ENCODE measurements around the gene CALM3.

The CALM3 gene

DNA sequence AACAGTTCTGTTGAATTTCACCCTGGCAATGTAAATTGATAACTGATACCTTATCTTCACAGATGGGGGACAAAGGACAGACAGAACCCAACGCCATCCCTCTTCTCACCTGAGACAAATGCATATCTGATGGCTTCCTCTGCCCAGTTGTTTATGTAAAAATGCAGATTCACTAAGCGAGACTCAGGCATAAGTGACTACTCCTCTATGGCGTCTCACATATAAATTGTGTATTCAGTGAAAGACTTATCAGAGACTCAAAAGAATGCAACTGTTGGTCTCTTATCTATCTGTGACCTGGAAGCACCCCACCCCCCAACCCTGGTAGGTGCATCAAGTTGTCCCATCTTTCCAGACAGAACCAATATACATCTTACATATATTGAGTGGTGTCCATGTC lies 13.3 kb upstream of the CALM3 start:
- TF ChIP-seq, protein P1, sequence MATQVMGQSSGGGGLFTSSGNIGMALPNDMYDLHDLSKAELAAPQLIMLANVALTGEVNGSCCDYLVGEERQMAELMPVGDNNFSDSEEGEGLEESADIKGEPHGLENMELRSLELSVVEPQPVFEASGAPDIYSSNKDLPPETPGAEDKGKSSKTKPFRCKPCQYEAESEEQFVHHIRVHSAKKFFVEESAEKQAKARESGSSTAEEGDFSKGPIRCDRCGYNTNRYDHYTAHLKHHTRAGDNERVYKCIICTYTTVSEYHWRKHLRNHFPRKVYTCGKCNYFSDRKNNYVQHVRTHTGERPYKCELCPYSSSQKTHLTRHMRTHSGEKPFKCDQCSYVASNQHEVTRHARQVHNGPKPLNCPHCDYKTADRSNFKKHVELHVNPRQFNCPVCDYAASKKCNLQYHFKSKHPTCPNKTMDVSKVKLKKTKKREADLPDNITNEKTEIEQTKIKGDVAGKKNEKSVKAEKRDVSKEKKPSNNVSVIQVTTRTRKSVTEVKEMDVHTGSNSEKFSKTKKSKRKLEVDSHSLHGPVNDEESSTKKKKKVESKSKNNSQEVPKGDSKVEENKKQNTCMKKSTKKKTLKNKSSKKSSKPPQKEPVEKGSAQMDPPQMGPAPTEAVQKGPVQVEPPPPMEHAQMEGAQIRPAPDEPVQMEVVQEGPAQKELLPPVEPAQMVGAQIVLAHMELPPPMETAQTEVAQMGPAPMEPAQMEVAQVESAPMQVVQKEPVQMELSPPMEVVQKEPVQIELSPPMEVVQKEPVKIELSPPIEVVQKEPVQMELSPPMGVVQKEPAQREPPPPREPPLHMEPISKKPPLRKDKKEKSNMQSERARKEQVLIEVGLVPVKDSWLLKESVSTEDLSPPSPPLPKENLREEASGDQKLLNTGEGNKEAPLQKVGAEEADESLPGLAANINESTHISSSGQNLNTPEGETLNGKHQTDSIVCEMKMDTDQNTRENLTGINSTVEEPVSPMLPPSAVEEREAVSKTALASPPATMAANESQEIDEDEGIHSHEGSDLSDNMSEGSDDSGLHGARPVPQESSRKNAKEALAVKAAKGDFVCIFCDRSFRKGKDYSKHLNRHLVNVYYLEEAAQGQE (IDR thresholded peaks at IDR 0.05; ENCODE audit: insufficient read depth in 1 of 2, low read depth in 2 of 2, low read length in 2 of 2), result no peak
- no peak for TF ChIP-seq FOXP2 (optimal IDR thresholded peaks at IDR 0.05; ENCODE audit: borderline replicate concordance, extremely low read depth, extremely low read length, insufficient read depth)
- no peak for TF ChIP-seq TAF1 (IDR thresholded peaks at IDR 0.05; ENCODE audit: borderline replicate concordance, insufficient read depth, low read length)
- TF ChIP-seq SIN3A (IDR thresholded peaks at IDR 0.05; ENCODE audit: borderline replicate concordance, insufficient read depth, low read length), result no peak
- TF ChIP-seq POLR2AphosphoS5 (IDR thresholded peaks at IDR 0.05; ENCODE audit: low read depth, low read length), result no peak

DNA sequence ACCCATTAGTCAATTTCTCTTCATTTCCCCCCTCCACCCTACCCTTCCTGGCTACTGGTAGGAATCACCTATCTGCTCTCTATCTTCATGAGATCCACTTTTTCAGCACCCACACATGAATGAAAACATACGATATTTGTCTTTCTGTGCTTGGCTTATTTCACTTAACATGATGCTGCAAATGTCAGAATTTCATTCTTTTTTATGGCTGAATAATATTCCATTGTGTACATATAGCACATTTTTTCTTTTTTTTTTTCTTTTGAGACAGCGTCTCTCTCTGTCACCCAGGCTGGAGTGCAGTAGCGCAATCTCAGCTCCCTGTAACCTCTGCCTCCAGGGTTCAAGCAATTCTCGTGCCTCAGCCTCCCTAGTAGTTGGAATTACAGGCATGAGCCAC lies 9.9 kb upstream of the CALM3 start:
- TF ChIP-seq POLR2AphosphoS5 (IDR thresholded peaks at IDR 0.05; ENCODE audit: low read depth, low read length) (no peak), TAF1 (IDR thresholded peaks at IDR 0.05; ENCODE audit: borderline replicate concordance, insufficient read depth, low read length) (no peak), FOXP2 (optimal IDR thresholded peaks at IDR 0.05; ENCODE audit: borderline replicate concordance, extremely low read depth, extremely low read length, insufficient read depth) (no peak), SIN3A (IDR thresholded peaks at IDR 0.05; ENCODE audit: borderline replicate concordance, insufficient read depth, low read length) (no peak)
- TF ChIP-seq, protein P1 (IDR thresholded peaks at IDR 0.05; ENCODE audit: insufficient read depth in 1 of 2, low read depth in 2 of 2, low read length in 2 of 2), result no peak

DNA sequence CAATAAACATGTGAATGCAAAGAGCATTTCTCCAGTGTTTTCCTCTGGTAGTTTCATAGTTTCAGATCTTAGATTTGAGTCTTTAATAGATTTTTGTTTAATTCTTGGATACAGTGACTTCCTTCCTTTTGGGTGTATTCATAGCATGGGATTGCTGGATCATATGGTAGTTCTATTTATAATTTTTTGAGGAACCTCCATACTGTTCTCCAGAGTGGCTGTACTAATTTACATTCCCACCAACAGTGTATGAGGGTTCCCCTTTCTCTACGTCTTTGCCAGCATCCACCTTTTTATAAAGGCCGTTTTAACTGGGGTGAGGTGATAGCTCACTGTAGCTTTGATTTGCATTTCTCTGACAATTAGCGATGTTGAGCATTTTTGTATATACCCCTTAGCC lies 9.3 kb upstream of the CALM3 start:
- TF ChIP-seq POLR2AphosphoS5 (IDR thresholded peaks at IDR 0.05; ENCODE audit: low read depth, low read length) (no peak), TAF1 (IDR thresholded peaks at IDR 0.05; ENCODE audit: borderline replicate concordance, insufficient read depth, low read length) (no peak), FOXP2 (optimal IDR thresholded peaks at IDR 0.05; ENCODE audit: borderline replicate concordance, extremely low read depth, extremely low read length, insufficient read depth) (no peak), SIN3A (IDR thresholded peaks at IDR 0.05; ENCODE audit: borderline replicate concordance, insufficient read depth, low read length) (no peak)
- TF ChIP-seq, protein P1 (IDR thresholded peaks at IDR 0.05; ENCODE audit: insufficient read depth in 1 of 2, low read depth in 2 of 2, low read length in 2 of 2), result no peak

DNA sequence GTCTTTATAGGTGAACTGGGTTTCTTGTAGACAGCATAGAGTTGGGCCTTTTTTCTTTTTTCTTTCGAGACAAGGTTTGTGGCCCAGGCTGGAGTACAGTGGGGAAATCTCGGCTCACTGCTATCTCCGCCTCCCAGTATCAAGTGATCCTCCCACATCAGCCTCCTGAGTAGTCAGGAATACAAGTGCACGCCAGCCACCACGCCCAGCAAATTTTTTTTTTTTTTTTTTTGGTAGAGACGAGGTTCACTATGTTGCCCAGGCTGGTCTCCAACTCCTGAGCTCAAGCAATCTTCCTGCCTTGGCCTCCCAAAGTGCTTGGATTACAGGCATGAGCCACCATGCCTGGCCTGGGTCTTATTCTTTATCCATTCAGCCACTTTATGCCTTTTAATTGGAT lies 5.1 kb upstream of the CALM3 start:
- TF ChIP-seq, protein P1 (IDR thresholded peaks at IDR 0.05; ENCODE audit: insufficient read depth in 1 of 2, low read depth in 2 of 2, low read length in 2 of 2), result no peak
- TF ChIP-seq SIN3A (IDR thresholded peaks at IDR 0.05; ENCODE audit: borderline replicate concordance, insufficient read depth, low read length), result no peak
- no peak for TF ChIP-seq TAF1 (IDR thresholded peaks at IDR 0.05; ENCODE audit: borderline replicate concordance, insufficient read depth, low read length)
- no peak for TF ChIP-seq POLR2AphosphoS5 (IDR thresholded peaks at IDR 0.05; ENCODE audit: low read depth, low read length)
- TF ChIP-seq FOXP2 (optimal IDR thresholded peaks at IDR 0.05; ENCODE audit: borderline replicate concordance, extremely low read depth, extremely low read length, insufficient read depth), result no peak

DNA sequence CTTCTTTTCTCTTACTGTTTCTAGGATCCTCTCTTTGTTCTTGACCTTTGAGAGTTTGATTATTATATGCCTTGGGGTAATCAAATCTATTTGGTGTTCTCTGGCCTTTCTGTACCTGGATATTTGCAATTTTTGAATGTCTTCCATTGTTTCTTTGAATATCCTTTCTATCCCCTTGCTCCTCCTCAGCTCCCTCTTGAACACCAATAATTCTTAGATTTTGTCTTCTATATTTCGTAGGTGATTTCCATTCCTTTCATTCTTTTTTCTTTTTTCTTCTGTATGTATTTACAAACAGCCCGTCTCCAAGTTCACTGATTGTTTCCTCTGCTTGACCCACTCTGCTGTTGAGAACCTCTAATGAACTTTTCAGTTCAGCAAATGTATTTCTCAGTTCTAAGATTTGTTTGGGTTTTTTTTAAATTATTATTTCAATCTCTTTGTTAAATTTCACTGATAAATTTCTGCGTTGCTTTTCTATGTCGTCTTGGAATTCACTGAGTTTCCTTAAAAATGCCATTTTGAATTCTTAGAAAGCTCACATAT lies 2.7 kb upstream of the CALM3 start:
- TF ChIP-seq TAF1 (IDR thresholded peaks at IDR 0.05; ENCODE audit: borderline replicate concordance, insufficient read depth, low read length) (no peak), SIN3A (IDR thresholded peaks at IDR 0.05; ENCODE audit: borderline replicate concordance, insufficient read depth, low read length) (no peak), FOXP2 (optimal IDR thresholded peaks at IDR 0.05; ENCODE audit: borderline replicate concordance, extremely low read depth, extremely low read length, insufficient read depth) (no peak), POLR2AphosphoS5 (IDR thresholded peaks at IDR 0.05; ENCODE audit: low read depth, low read length) (no peak)
- TF ChIP-seq, protein P1 (IDR thresholded peaks at IDR 0.05; ENCODE audit: insufficient read depth in 1 of 2, low read depth in 2 of 2, low read length in 2 of 2), result no peak

Measured in PFSK-1 (cell line).